WTC11 (cell line): ENCODE measurements around the gene CELSR2. TPM values are rescaled to one million over a fixed set of nuclear protein-coding genes. Genes with fewer than 3 reads are reported as not detected.

Experiments
- ATAC-seq: fragments of 200-7000 bp; cut with Tn5 transposase; 2 replicates; pipeline ENCODE4 v1.10.0; 2021; ENCODE audit warnings: mild to moderate bottlenecking, moderate library complexity
- CTCF ChIA-PET: fragments of 300-600 bp; sonication (Branson Sonifier 250); formaldehyde crosslinking; loops from one replicate; lab custom pipeline; 2021; ENCODE audit warnings: antibody characterized with exemption; lab: Charles Lee
- POLR2A ChIA-PET: fragments of 350-600 bp; sonication (Branson Sonifier 250); formaldehyde crosslinking; loops from one replicate; lab custom pipeline; 2021; ENCODE audit warnings: antibody characterized with exemption; lab: Charles Lee
- DNase-seq: peaks from one replicate; pipeline ENCODE4 v3.0.0; 2021; ENCODE audit warnings: low spot score
- H3K27ac Mint-ChIP-seq: 2 replicates; pipeline ENCODE4 v1.8.0; 2021; ENCODE audit warnings: mixed read lengths
- H3K27me3 Mint-ChIP-seq: 2 replicates; pipeline ENCODE4 v1.8.0; 2021; ENCODE audit warnings: low read depth, mild to moderate bottlenecking, moderate library complexity, mixed read lengths
- H3K36me3 Mint-ChIP-seq: 2 replicates; pipeline ENCODE4 v1.8.0; 2021; ENCODE audit warnings: mixed read lengths
- H3K4me1 Mint-ChIP-seq: 2 replicates; pipeline ENCODE4 v1.8.0; 2022; ENCODE audit warnings: mixed read lengths
- H3K4me3 Mint-ChIP-seq: 2 replicates; pipeline ENCODE4 v1.8.0; 2021; ENCODE audit warnings: mild to moderate bottlenecking, moderate library complexity, mixed read lengths
- H3K9me3 Mint-ChIP-seq: 2 replicates; pipeline ENCODE4 v1.8.0; 2021; ENCODE audit warnings: mixed read lengths
- ATF1 ChIP-seq: sonication (generic); formaldehyde crosslinking; IDR thresholded peaks from 2 replicates; pipeline ENCODE4 v1.8.1; 2023; ENCODE audit warnings: mild to moderate bottlenecking, moderate library complexity, missing genetic modification reagents
- ATF6 ChIP-seq: sonication (generic); formaldehyde crosslinking; IDR thresholded peaks from 2 replicates; pipeline ENCODE4 v1.8.1; 2023; ENCODE audit warnings: mild to moderate bottlenecking, missing genetic modification reagents
- E2F4 ChIP-seq: sonication (generic); formaldehyde crosslinking; IDR thresholded peaks from 2 replicates; pipeline ENCODE4 v1.8.1; 2022; ENCODE audit warnings: low read depth, mild to moderate bottlenecking, moderate library complexity, missing genetic modification reagents, borderline replicate concordance
- EMX1 ChIP-seq: fragments of 250-450 bp; sonication (Bioruptor Pico); IDR thresholded peaks from 2 replicates; pipeline ENCODE4 v1.8.0; 2021; ENCODE audit warnings: mild to moderate bottlenecking
- GTF2I ChIP-seq: fragments of 250-450 bp; sonication (Bioruptor Pico); conservative IDR thresholded peaks from 2 replicates; pipeline ENCODE4 v1.4.0; 2021; ENCODE audit warnings: mild to moderate bottlenecking
- JAZF1 ChIP-seq: fragments of 250-450 bp; sonication (Bioruptor Pico); IDR thresholded peaks from 2 replicates; pipeline ENCODE4 v1.9.0; 2021; ENCODE audit warnings: moderate library complexity, mild to moderate bottlenecking, inconsistent platforms
- KAT7 ChIP-seq: sonication (generic); formaldehyde crosslinking; IDR thresholded peaks from 2 replicates; pipeline ENCODE4 v1.8.1; 2023; ENCODE audit warnings: missing genetic modification reagents, mild to moderate bottlenecking, borderline replicate concordance
- MXD4 ChIP-seq: fragments of 250-450 bp; sonication (Bioruptor Pico); IDR thresholded peaks from 2 replicates; pipeline ENCODE4 v1.8.0; 2021; ENCODE audit warnings: mild to moderate bottlenecking, moderate library complexity, borderline replicate concordance
- NR3C1 ChIP-seq: sonication (generic); formaldehyde crosslinking; conservative IDR thresholded peaks from 2 replicates; pipeline ENCODE4 v1.8.1; 2023; ENCODE audit warnings: low read depth, mild to moderate bottlenecking, missing genetic modification reagents
- SP1 ChIP-seq: sonication (generic); formaldehyde crosslinking; conservative IDR thresholded peaks from 2 replicates; pipeline ENCODE4 v1.8.1; 2022; ENCODE audit warnings: missing genetic modification reagents
- ZBTB43 ChIP-seq: sonication (generic); formaldehyde crosslinking; IDR thresholded peaks from 2 replicates; pipeline ENCODE4 v1.8.1; 2023; ENCODE audit warnings: mild to moderate bottlenecking, missing genetic modification reagents
- ZNF317 ChIP-seq: sonication (generic); formaldehyde crosslinking; IDR thresholded peaks from 2 replicates; pipeline ENCODE4 v1.8.1; 2023; ENCODE audit warnings: low read depth, mild to moderate bottlenecking, moderate library complexity, missing genetic modification reagents, borderline replicate concordance
- total RNA-seq: library from RNA; stranded (reverse); gene quantifications from 3 replicates; pipeline ENCODE4 v1.2.3, GENCODE V29; 2021
- TF ChIP-seq, protein P1 (sequence below): sonication (generic); formaldehyde crosslinking; IDR thresholded peaks from 2 replicates; pipeline ENCODE4 v1.8.0; 2022; ENCODE audit warnings: mild to moderate bottlenecking, missing genetic modification reagents
- TF ChIP-seq, protein P2 (sequence below): sonication (generic); formaldehyde crosslinking; IDR thresholded peaks from 2 replicates; pipeline ENCODE4 v1.8.1; 2023; ENCODE audit warnings: mild to moderate bottlenecking, moderate library complexity, missing genetic modification reagents
- TF ChIP-seq, protein P3 (sequence below): fragments of 250-450 bp; sonication (Bioruptor Pico); IDR thresholded peaks from 2 replicates; pipeline ENCODE4 v1.9.0; 2021; ENCODE audit warnings: moderate library complexity, mild to moderate bottlenecking, inconsistent platforms, borderline replicate concordance

Gene CELSR2
- total RNA-seq, 1 experiment from 2014 or later, result 31.3 TPM

- TF ChIP-seq ZBTB43 (no peak), ATF6 (CRISPR knock-in tag) (no peak), ZNF317 (CRISPR knock-in tag) (no peak), SP1 (CRISPR knock-in tag) (no peak), KAT7 (CRISPR knock-in tag) (no peak), EMX1 (CRISPR knock-in tag) (no peak), JAZF1 (no peak), MXD4 (CRISPR knock-in tag) (no peak), ATF1 (CRISPR knock-in tag) (no peak)
- TF ChIP-seq, protein P1, sequence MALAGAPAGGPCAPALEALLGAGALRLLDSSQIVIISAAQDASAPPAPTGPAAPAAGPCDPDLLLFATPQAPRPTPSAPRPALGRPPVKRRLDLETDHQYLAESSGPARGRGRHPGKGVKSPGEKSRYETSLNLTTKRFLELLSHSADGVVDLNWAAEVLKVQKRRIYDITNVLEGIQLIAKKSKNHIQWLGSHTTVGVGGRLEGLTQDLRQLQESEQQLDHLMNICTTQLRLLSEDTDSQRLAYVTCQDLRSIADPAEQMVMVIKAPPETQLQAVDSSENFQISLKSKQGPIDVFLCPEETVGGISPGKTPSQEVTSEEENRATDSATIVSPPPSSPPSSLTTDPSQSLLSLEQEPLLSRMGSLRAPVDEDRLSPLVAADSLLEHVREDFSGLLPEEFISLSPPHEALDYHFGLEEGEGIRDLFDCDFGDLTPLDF (CRISPR knock-in tag), result no peak
- TF ChIP-seq, protein P2, sequence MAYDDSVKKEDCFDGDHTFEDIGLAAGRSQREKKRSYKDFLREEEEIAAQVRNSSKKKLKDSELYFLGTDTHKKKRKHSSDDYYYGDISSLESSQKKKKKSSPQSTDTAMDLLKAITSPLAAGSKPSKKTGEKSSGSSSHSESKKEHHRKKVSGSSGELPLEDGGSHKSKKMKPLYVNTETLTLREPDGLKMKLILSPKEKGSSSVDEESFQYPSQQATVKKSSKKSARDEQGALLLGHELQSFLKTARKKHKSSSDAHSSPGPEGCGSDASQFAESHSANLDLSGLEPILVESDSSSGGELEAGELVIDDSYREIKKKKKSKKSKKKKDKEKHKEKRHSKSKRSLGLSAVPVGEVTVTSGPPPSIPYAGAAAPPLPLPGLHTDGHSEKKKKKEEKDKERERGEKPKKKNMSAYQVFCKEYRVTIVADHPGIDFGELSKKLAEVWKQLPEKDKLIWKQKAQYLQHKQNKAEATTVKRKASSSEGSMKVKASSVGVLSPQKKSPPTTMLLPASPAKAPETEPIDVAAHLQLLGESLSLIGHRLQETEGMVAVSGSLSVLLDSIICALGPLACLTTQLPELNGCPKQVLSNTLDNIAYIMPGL (CRISPR knock-in tag), result no peak
These were observed 6.3 kb downstream of the CELSR2 start (continued) for GRCh38 chr1:109255678-109256077.

DNA sequence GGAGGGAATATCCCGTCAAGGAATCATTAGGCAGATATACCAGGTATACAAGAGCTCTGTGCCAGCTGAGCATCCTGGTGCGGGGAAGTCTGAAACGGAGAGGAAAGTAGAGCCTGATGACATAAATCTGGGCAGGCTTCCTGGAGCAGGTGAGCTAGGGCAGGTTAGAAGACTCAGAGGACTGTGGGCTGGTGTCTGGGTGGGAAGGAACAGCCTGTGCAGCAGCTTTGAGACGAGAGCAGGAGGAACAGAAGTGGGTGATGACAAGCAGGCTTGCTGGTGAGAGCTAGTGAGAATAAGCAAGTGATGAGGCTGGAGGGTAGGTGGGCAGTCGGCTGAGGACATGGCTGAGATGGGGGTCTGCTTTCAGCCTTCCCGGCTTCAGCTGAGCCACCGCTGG, 6.7 kb downstream of the CELSR2 start:
- H3K4me1 Mint-ChIP-seq, result peaks cover 43% of the 10 kb centered on the region
- H3K4me3 Mint-ChIP-seq, result no peak overlapping the region
- peaks cover 5% of the 10 kb centered on the region for H3K27me3 Mint-ChIP-seq
- ChIA-PET POLR2A (interaction anchor here (0.5 kb wide), 1 partner anchor 293 kb away, joined by 4 read pairs; the partner anchor contains the start of gene CLCC1), CTCF (interaction anchor here (0.9 to 6.0 kb wide), 7 partner anchors 16 to 277 kb away, joined by 4 to 109 read pairs (median 5); partner anchors contain the start of gene SORT1)
- ATAC-seq, result no peak
- peak overlapping the region; percentile 80 for H3K27ac Mint-ChIP-seq
- DNase-seq, result no peak
- TF ChIP-seq, protein P1 (CRISPR knock-in tag), result no peak
- no peak for TF ChIP-seq GTF2I (CRISPR knock-in tag)
- TF ChIP-seq, protein P3, sequence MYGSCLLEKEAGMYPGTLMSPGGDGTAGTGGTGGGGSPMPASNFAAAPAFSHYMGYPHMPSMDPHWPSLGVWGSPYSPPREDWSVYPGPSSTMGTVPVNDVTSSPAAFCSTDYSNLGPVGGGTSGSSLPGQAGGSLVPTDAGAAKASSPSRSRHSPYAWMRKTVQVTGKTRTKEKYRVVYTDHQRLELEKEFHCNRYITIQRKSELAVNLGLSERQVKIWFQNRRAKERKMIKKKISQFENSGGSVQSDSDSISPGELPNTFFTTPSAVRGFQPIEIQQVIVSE (CRISPR knock-in tag), result no peak
- TF ChIP-seq NR3C1, result no peak
- no peak for TF ChIP-seq E2F4 (CRISPR knock-in tag)
- H3K9me3 Mint-ChIP-seq, result peaks cover 8% of the 10 kb centered on the region; the same call in 1 of the 2 replicates
- peaks cover 13% of the 10 kb centered on the region for H3K36me3 Mint-ChIP-seq
